Activated T-cell treated with anti-CD3 and anti-CD28 coated beads, Interleukin-2, amount 50 U/mL, for 72 hours (primary cell): ENCODE results near the gene FAM200C. TPM values are rescaled to one million over a fixed set of nuclear protein-coding genes. Genes with fewer than 3 reads are reported as not detected.
"Not testable (repeated sequence)": the region's sequence is repeated elsewhere in the genome, so short reads cannot be mapped to it uniquely, and the experiment has no call there.

Source experiments
- ATAC-seq, 2 donors: fragments of 150-1000 bp; cut with Tn5 transposase; replicated peaks in 1 of 2; 2 replicates each; pipeline ENCODE4 v1.10.0; 2021; ENCODE audit warnings: moderate library complexity in 2 of 2, mild to moderate bottlenecking in 1 of 2
- DNase-seq, 2 donors: peaks; one replicate each; pipeline ENCODE4 v3.0.0; 2021 to 2022; ENCODE audit warnings: mixed read lengths in 1 of 2
- H3K27ac Mint-ChIP-seq: one replicate; pipeline ENCODE4 v1.8.0; 2022; ENCODE audit warnings: mild to moderate bottlenecking, moderate library complexity, mixed read lengths
- H3K27me3 Mint-ChIP-seq: one replicate; pipeline ENCODE4 v1.8.0; 2022; ENCODE audit warnings: low read depth, mixed read lengths
- H3K36me3 Mint-ChIP-seq, 2 donors: one replicate each; pipeline ENCODE4 v1.8.0; 2022; ENCODE audit warnings: mixed read lengths in 2 of 2, mild to moderate bottlenecking in 1 of 2; ENCODE audit not compliant: insufficient read depth in 2 of 2
- H3K4me1 Mint-ChIP-seq: one replicate; pipeline ENCODE4 v1.8.0; 2022; ENCODE audit warnings: low read depth, mixed read lengths
- H3K4me3 Mint-ChIP-seq, 2 donors: one replicate each; pipeline ENCODE4 v1.8.0; 2022; ENCODE audit warnings: mild to moderate bottlenecking in 2 of 2, mixed read lengths in 2 of 2, moderate library complexity in 2 of 2
- H3K9me3 Mint-ChIP-seq, 2 donors: one replicate each; pipeline ENCODE4 v1.8.0; 2022; ENCODE audit warnings: mixed read lengths in 2 of 2
- total RNA-seq, 2 donors: library from RNA; stranded (reverse); gene quantifications; one replicate each; pipeline ENCODE4 v1.2.3, GENCODE V29; 2022

Gene FAM200C
- total RNA-seq: under 1 TPM; 0.46 to 0.89 TPM

- H3K27me3 Mint-ChIP-seq: no peaks in the 10 kb centered on the region
- peak within 1 kb of the TSS; percentile 87 to 94 for H3K4me3 Mint-ChIP-seq
- H3K4me1 Mint-ChIP-seq: peaks cover 14% of the 10 kb centered on the region
- H3K36me3 Mint-ChIP-seq: peaks cover 7 to 20% of the 10 kb centered on the region in 2 donors
- ATAC-seq: peak; percentile 87 to 89
- H3K9me3 Mint-ChIP-seq: no peaks in the 10 kb centered on the region
- peak; percentile 70 to 75 for DNase-seq
- H3K27ac Mint-ChIP-seq: peak within 1 kb of the TSS; percentile 87
Observed at GRCh38 chr5:160399402-160400353, at the start of gene FAM200C. Gene FAM200C, minus strand, starts transcription at chr5:160400054. Its CDS starts 4,564 bp downstream, at chr5:160395490.

DNA sequence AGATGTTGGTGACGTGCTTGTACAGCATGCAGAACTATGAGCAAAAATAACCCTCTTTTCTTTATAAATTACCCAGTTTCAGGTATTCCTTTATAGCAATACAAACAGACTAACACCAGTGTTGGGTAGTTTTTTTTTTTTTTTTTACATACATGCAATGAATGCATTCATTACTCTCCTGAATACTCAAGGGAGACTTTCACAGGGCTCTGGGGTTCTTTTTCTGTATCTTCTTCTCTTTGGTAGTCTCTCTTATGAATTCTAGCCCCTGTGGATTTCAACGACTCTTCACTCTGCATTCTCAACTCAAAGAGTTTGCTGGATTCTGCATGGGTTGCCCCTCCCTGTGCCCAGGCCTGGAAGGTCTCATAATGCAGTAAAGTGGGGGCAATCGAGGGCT lies 49.6 kb upstream of the FAM200C start:
- DNase-seq (no peak), ATAC-seq (no peak)
- H3K9me3 Mint-ChIP-seq: peaks cover 2 to 3% of the 10 kb centered on the region in 2 donors
- no peak overlapping the region for H3K4me3 Mint-ChIP-seq
- peaks cover 0 to 3% of the 10 kb centered on the region in 2 donors for H3K36me3 Mint-ChIP-seq
- H3K27me3 Mint-ChIP-seq: no peaks in the 10 kb centered on the region
- H3K27ac Mint-ChIP-seq: no peak overlapping the region
- peaks cover 11% of the 10 kb centered on the region for H3K4me1 Mint-ChIP-seq

DNA sequence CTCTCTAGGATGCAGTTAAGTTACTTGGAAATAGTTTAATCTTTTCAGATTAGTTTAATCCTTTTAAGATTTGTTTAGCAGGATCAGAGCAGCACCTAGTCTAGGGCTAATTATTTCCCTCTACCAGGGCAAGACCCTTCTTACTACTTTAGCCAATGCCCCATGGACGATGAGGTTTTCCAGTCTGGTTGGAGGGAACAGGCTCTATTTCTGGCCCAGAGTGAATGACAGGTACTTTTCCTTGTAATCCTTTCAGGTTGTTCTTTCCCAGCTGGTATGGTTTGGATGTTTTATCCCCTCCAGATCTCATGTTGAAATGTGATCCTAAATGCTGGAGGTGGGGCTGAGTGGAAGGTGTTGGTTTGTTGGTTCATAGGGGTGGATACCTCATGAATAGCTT lies 49.0 kb upstream of the FAM200C start:
- ATAC-seq: no peak
- DNase-seq: no peak
- Mint-ChIP-seq H3K27ac (no peak overlapping the region), H3K9me3 (peaks cover 2 to 3% of the 10 kb centered on the region in 2 donors), H3K4me1 (peaks cover 11% of the 10 kb centered on the region), H3K36me3 (peaks cover 0 to 3% of the 10 kb centered on the region in 2 donors), H3K4me3 (no peak overlapping the region), H3K27me3 (no peaks in the 10 kb centered on the region)

GRCh38 chr5:160445751-160446150 lies 45.9 kb upstream of the FAM200C start:
- H3K27ac Mint-ChIP-seq: no peak overlapping the region
- no peak overlapping the region for H3K4me3 Mint-ChIP-seq
- ATAC-seq (no peak), DNase-seq (no peak)
- peaks cover 2 to 3% of the 10 kb centered on the region in 2 donors for H3K9me3 Mint-ChIP-seq
- peaks cover 0 to 3% of the 10 kb centered on the region in 2 donors for H3K36me3 Mint-ChIP-seq
- no peaks in the 10 kb centered on the region for H3K27me3 Mint-ChIP-seq
- peaks cover 36% of the 10 kb centered on the region for H3K4me1 Mint-ChIP-seq

- Mint-ChIP-seq H3K36me3 (peaks cover 0 to 3% of the 10 kb centered on the region in 2 donors), H3K4me3 (no peak overlapping the region), H3K4me1 (peaks cover 34% of the 10 kb centered on the region), H3K27ac (peak overlapping the region; percentile 38), H3K9me3 (peaks cover 2 to 3% of the 10 kb centered on the region in 2 donors), H3K27me3 (no peaks in the 10 kb centered on the region)
- no peak for DNase-seq
- ATAC-seq: no peak
Observed at GRCh38 chr5:160445132-160445531, 45.3 kb upstream of the FAM200C start.

- DNase-seq (no peak), ATAC-seq (no peak)
- Mint-ChIP-seq H3K4me1 (peaks cover 27% of the 10 kb centered on the region), H3K36me3 (no peaks in the 10 kb centered on the region), H3K27ac (no peak overlapping the region), H3K4me3 (no peak overlapping the region), H3K27me3 (no peaks in the 10 kb centered on the region), H3K9me3 (peaks cover 1 to 2% of the 10 kb centered on the region in 2 donors)
Observed at GRCh38 chr5:160444407-160444806, 44.6 kb upstream of the FAM200C start.

GRCh38 chr5:160442824-160443431 lies 43.1 kb upstream of the FAM200C start:
- no peaks in the 10 kb centered on the region for H3K27me3 Mint-ChIP-seq
- peaks cover 39% of the 10 kb centered on the region for H3K4me1 Mint-ChIP-seq
- DNase-seq: no peak
- H3K36me3 Mint-ChIP-seq: no peaks in the 10 kb centered on the region
- no peak overlapping the region for H3K4me3 Mint-ChIP-seq
- no peak overlapping the region for H3K27ac Mint-ChIP-seq
- no peaks in the 10 kb centered on the region for H3K9me3 Mint-ChIP-seq
- no peak for ATAC-seq

DNA sequence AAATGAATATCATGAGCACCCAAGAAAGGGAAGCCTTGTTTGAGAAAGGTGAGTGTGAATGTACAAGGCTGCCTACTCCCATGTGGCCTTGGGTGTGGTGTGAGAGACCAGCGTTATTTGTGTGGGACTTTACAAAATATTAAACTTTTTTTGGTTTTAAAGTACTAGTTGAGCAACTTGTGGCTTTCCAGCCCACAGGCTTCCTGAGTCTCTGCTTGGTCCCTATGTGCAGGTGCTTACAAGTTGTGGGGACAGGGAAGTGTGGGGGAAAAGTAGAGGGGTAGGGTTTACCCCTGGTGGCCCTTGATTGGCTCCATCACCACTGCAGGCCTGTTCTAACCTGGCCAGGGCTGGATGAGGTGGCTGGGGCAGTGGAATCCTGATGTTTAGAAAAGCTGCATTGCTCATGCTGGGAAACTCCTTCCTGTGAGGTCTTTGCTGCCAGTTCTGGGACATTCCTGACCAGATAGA lies 41.5 kb upstream of the FAM200C start:
- DNase-seq (no peak), ATAC-seq (no peak)
- Mint-ChIP-seq H3K4me1 (peaks cover 48% of the 10 kb centered on the region), H3K27ac (no peak overlapping the region), H3K4me3 (no peak overlapping the region), H3K9me3 (no peaks in the 10 kb centered on the region), H3K36me3 (no peaks in the 10 kb centered on the region), H3K27me3 (no peaks in the 10 kb centered on the region)

DNA sequence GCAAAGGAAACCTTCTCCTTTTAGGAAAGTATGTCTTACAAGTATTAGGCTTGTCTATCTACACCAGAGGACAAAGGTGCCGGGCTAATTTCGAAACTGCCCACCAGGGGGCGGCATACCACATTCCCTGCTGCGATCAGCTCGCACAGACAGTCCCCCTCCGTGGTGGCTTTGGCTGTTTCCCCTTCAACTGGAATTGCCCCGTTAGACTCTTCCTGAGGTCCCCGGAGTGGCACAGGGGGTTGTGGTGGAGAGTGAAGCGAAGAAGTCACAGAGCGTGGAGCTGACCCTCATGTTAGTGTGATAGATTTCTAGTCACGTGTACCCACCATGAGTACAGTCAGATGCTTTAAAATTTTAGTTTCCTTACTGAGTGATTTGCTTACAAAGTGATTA lies 39.3 kb upstream of the FAM200C start:
- peaks cover 57% of the 10 kb centered on the region for H3K4me1 Mint-ChIP-seq
- peak; percentile 78 to 85 for ATAC-seq
- no peaks in the 10 kb centered on the region for H3K36me3 Mint-ChIP-seq
- H3K27ac Mint-ChIP-seq: peak overlapping the region; percentile 88
- DNase-seq: peak; percentile 86 to 93
- H3K27me3 Mint-ChIP-seq: peaks cover 9% of the 10 kb centered on the region
- peak overlapping the region; percentile 85 to 96 for H3K4me3 Mint-ChIP-seq
- no peaks in the 10 kb centered on the region for H3K9me3 Mint-ChIP-seq

DNA sequence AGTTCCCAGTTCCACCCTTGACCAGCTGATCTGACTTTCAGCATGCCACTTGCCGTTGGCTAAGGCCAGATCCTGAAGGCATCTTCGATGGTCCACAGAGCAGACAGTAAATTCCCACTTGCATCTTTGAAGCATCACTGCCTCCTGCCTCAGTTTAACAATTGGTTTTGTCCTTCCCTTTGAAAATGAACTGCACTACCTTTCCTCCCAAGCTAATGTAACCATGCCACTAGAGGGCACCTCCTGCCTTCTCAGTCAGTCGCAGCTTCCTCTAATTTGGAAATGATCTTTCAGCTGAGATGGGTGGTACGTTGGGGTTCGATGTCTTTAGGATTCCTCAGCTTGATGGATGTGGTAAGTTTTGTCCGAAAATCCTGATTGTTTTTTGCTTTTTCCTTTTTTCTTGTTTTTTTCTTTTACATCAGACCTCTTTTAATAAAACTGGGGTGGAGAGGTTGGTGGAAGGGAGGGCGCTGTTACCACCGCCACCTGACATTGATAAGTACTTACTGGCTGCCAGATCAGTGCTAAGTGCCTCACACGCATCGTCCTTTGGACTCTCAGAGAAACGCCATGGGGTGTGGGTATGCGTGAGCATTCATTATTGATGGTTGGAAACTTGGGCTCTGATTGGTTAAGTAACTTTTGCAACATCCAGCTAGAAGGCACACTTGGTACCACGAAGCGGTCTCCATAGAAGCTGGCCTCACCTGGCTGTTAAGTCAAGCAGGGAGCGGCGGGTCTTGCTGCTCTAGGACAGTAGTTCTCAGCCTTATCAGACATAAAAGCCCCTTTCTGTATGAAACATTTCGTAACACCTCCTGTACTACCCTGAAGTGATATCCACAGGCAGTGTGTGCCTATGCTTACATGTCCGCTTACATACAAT lies 38.7 kb upstream of the FAM200C start:
- DNase-seq (peak; percentile 63 to 71), ATAC-seq (peak; percentile 76 to 77)
- Mint-ChIP-seq H3K4me1 (peaks cover 57% of the 10 kb centered on the region), H3K4me3 (peak overlapping the region; percentile 85 to 96), H3K9me3 (no peaks in the 10 kb centered on the region), H3K36me3 (no peaks in the 10 kb centered on the region), H3K27me3 (peaks cover 9% of the 10 kb centered on the region), H3K27ac (peak overlapping the region; percentile 88)

DNA sequence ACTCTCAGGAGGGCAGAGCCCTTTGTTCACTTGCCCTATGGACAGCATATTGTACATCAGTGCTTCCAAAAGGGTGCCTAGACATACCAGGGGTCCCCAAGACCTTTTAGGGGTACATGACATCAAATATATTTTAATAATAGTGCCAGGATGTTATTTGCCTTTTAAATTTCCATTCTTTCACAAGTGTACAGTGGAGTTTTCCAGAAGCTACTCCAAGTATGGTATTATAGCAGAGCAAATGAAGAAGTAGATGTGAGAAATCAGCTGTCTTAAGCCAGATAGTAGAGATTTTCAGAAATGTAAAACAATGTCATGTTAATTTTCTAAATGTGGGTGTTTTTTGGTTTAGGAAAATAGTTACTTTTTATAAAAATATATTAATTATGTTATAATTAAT lies 37.4 kb upstream of the FAM200C start:
- no peaks in the 10 kb centered on the region for H3K9me3 Mint-ChIP-seq
- ATAC-seq (no peak), DNase-seq (no peak)
- H3K27ac Mint-ChIP-seq: no peak overlapping the region
- no peak overlapping the region for H3K4me3 Mint-ChIP-seq
- H3K36me3 Mint-ChIP-seq: no peaks in the 10 kb centered on the region
- peaks cover 9% of the 10 kb centered on the region for H3K27me3 Mint-ChIP-seq
- H3K4me1 Mint-ChIP-seq: peaks cover 45% of the 10 kb centered on the region

GRCh38 chr5:160436661-160437060 lies 36.8 kb upstream of the FAM200C start:
- DNase-seq, H3K27ac Mint-ChIP-seq, H3K27me3 Mint-ChIP-seq, H3K9me3 Mint-ChIP-seq, ATAC-seq, H3K36me3 Mint-ChIP-seq: not testable (repeated sequence)
- peaks cover 42% of the 10 kb centered on the region for H3K4me1 Mint-ChIP-seq
- peak overlapping the region; percentile 6 to 33 for H3K4me3 Mint-ChIP-seq
